H9 (cell line): ENCODE data around the gene SETBP1. TPM values are rescaled to one million over a fixed set of nuclear protein-coding genes. Genes with fewer than 3 reads are reported as not detected.

Experiments used
- DNase-seq: peaks from one replicate; pipeline ENCODE4 v3.0.0-alpha.2; 2017
- H2AFZ ChIP-seq: one replicate; pipeline ENCODE4 v1.6.1; 2013; ENCODE audit warnings: mild to moderate bottlenecking, low read length, control low read depth, moderate library complexity
- H2AK5ac ChIP-seq: 2 replicates; pipeline ENCODE4 v1.6.1; 2013; ENCODE audit warnings: low read length, control low read depth, mixed read lengths; ENCODE audit not compliant: insufficient read length
- H2BK120ac ChIP-seq: one replicate; pipeline ENCODE4 v1.6.1; 2013; ENCODE audit warnings: low read depth, mild to moderate bottlenecking, low read length, control low read depth, inconsistent platforms; ENCODE audit not compliant: poor library complexity, severe bottlenecking
- H2BK12ac ChIP-seq: 2 replicates; pipeline ENCODE4 v1.6.1; 2013; ENCODE audit warnings: low read length, control low read depth, mixed read lengths, low read depth; ENCODE audit not compliant: insufficient read length
- H2BK15ac ChIP-seq: 2 replicates; pipeline ENCODE4 v1.6.1; 2013; ENCODE audit warnings: low read depth, low read length, control low read depth
- H2BK20ac ChIP-seq: one replicate; pipeline ENCODE4 v1.6.1; 2013; ENCODE audit warnings: low read depth, mild to moderate bottlenecking, low read length, control low read depth, inconsistent platforms; ENCODE audit not compliant: poor library complexity, severe bottlenecking
- H2BK5ac ChIP-seq: 2 replicates; pipeline ENCODE4 v1.6.1; 2013; ENCODE audit warnings: low read length, control low read depth, mixed read lengths; ENCODE audit not compliant: insufficient read length
- H3K14ac ChIP-seq: 2 replicates; pipeline ENCODE4 v1.6.1; 2013; ENCODE audit warnings: low read length, control low read depth; ENCODE audit not compliant: insufficient read depth
- H3K18ac ChIP-seq: 2 replicates; pipeline ENCODE4 v1.6.1; 2013; ENCODE audit warnings: low read depth, mild to moderate bottlenecking, mixed read lengths, low read length, control low read depth; ENCODE audit not compliant: insufficient read length
- H3K23ac ChIP-seq: 2 replicates; pipeline ENCODE4 v1.6.1; 2013; ENCODE audit warnings: low read length, control low read depth, mixed read lengths, low read depth; ENCODE audit not compliant: insufficient read length
- H3K23me2 ChIP-seq: 2 replicates; pipeline ENCODE4 v1.6.1; 2013; ENCODE audit warnings: low read depth, mild to moderate bottlenecking, mixed read lengths, low read length, control low read depth; ENCODE audit not compliant: insufficient read length, poor library complexity, severe bottlenecking
- H3K27ac ChIP-seq: 2 replicates; pipeline ENCODE4 v1.5.1; 2013; ENCODE audit warnings: low read length, control low read depth, mixed read lengths, low read depth; ENCODE audit not compliant: insufficient read length
- H3K27me3 ChIP-seq: 2 replicates; pipeline ENCODE4 v1.6.1; 2013; ENCODE audit warnings: low read length, control low read depth, inconsistent platforms; ENCODE audit not compliant: insufficient read depth
- H3K4ac ChIP-seq: 2 replicates; pipeline ENCODE4 v1.6.1; 2013; ENCODE audit warnings: low read depth, mild to moderate bottlenecking, control low read depth, inconsistent platforms, low read length, moderate library complexity
- H3K4me1 ChIP-seq: 2 replicates; pipeline ENCODE4 v1.6.1; 2013; ENCODE audit warnings: low read length, control low read depth, inconsistent platforms; ENCODE audit not compliant: insufficient read depth
- H3K4me2 ChIP-seq: 2 replicates; pipeline ENCODE4 v1.6.1; 2013; ENCODE audit warnings: low read length, control low read depth, mixed read lengths; ENCODE audit not compliant: insufficient read length, insufficient read depth
- H3K56ac ChIP-seq: 2 replicates; pipeline ENCODE4 v1.6.1; 2013; ENCODE audit warnings: low read depth, mild to moderate bottlenecking, mixed read lengths, low read length, control low read depth; ENCODE audit not compliant: insufficient read length
- H3K79me1 ChIP-seq: 2 replicates; pipeline ENCODE4 v1.6.1; 2013; ENCODE audit warnings: low read depth, mild to moderate bottlenecking, moderate library complexity, low read length, control low read depth, inconsistent platforms; ENCODE audit not compliant: insufficient read depth, poor library complexity, severe bottlenecking
- H3K79me2 ChIP-seq: 2 replicates; pipeline ENCODE4 v1.6.1; 2013; ENCODE audit warnings: low read length, control low read depth, inconsistent platforms; ENCODE audit not compliant: insufficient read depth
- H3K9ac ChIP-seq: 2 replicates; pipeline ENCODE4 v1.6.1; 2013; ENCODE audit warnings: low read length, control low read depth, mixed read lengths; ENCODE audit not compliant: insufficient read length; ENCODE audit errors: extremely low read depth
- H3K9me3 ChIP-seq: one replicate; pipeline ENCODE4 v1.6.1; 2013; ENCODE audit warnings: low read depth, low read length, inconsistent platforms; ENCODE audit not compliant: control insufficient read depth
- H3T11ph ChIP-seq: one replicate; pipeline ENCODE4 v1.6.1; 2013; ENCODE audit warnings: mild to moderate bottlenecking, low read length, control low read depth, inconsistent platforms
- H4K20me1 ChIP-seq: one replicate; pipeline ENCODE4 v1.6.1; 2013; ENCODE audit not compliant: control insufficient read depth, insufficient read length, insufficient read depth
- H4K5ac ChIP-seq: 2 replicates; pipeline ENCODE4 v1.6.1; 2013; ENCODE audit warnings: low read depth, mild to moderate bottlenecking, mixed read lengths, low read length, control low read depth; ENCODE audit not compliant: insufficient read length
- H4K8ac ChIP-seq: replicated peaks from 2 replicates; pipeline ENCODE4 v1.6.1; 2013; ENCODE audit warnings: low read length, control low read depth, mixed read lengths, low read depth; ENCODE audit not compliant: insufficient read length
- H4K91ac ChIP-seq: 2 replicates; pipeline ENCODE4 v1.6.1; 2013; ENCODE audit warnings: low read depth, mild to moderate bottlenecking, moderate library complexity, mixed read lengths, low read length, control low read depth; ENCODE audit not compliant: insufficient read length
- H3K27ac Mint-ChIP-seq, 3 experiments: 2 replicates in 2 of 3; 3 replicates in 1 of 3; pipeline ENCODE4 v1.8.0; 2020 to 2021; ENCODE audit warnings: mixed read lengths in 3 of 3, mild to moderate bottlenecking in 1 of 3, moderate library complexity in 1 of 3
- H3K27me3 Mint-ChIP-seq: 2 replicates; pipeline ENCODE4 v1.8.0; 2021; ENCODE audit warnings: low read depth, mild to moderate bottlenecking, moderate library complexity, mixed read lengths
- H3K36me3 Mint-ChIP-seq, 3 experiments: 2 replicates in 2 of 3; 3 replicates in 1 of 3; pipeline ENCODE4 v1.8.0; 2020 to 2021; ENCODE audit warnings: low read depth in 3 of 3, mixed read lengths in 3 of 3; ENCODE audit not compliant: insufficient read depth in 1 of 3
- H3K4me1 Mint-ChIP-seq, 2 experiments: 2 replicates each; pipeline ENCODE4 v1.8.0; 2020; ENCODE audit warnings: mixed read lengths in 2 of 2
- H3K4me3 Mint-ChIP-seq, 2 experiments: 2 replicates in 1 of 2; 3 replicates in 1 of 2; pipeline ENCODE4 v1.8.0; 2020 to 2021; ENCODE audit warnings: mild to moderate bottlenecking in 2 of 2, mixed read lengths in 2 of 2, moderate library complexity in 1 of 2
- H3K9me3 Mint-ChIP-seq, 2 experiments: 2 replicates in 1 of 2; 3 replicates in 1 of 2; pipeline ENCODE4 v1.8.0; 2020; ENCODE audit warnings: mild to moderate bottlenecking in 2 of 2, mixed read lengths in 2 of 2, moderate library complexity in 1 of 2
- CTCF ChIP-seq: fragments of 200-600 bp; sonication (generic); conservative IDR thresholded peaks from 3 replicates; pipeline ENCODE4 v1.8.0; 2021; ENCODE audit warnings: antibody characterized with exemption, mild to moderate bottlenecking
- WGBS: extraction: QIAGEN DNeasy Blood & Tissue Kit; methylation state at CpG from one replicate; pipeline ENCODE4 v1.1.7; 2013; ENCODE audit warnings: missing lambda C conversion rate, low lambda C conversion rate, mixed read lengths; ENCODE audit not compliant: insufficient read length; ENCODE audit errors: extremely low coverage; 5-methylcytosine and 5-hydroxymethylcytosine counted together
- total RNA-seq: library from RNA; stranded (reverse); gene quantifications from 2 replicates; pipeline ENCODE4 v1.2.1, GENCODE V29; 2021

The SETBP1 gene
- total RNA-seq, 1 experiment from 2014 or later: 4.6 TPM

GRCh38 chr18:44943311-44943881 is 262.7 kb downstream of the SETBP1 start:
- DNase-seq: peak; percentile 62
- Mint-ChIP-seq H3K4me3 (no peak overlapping the region), H3K4me1 (peaks cover 35 to 42% of the 10 kb centered on the region in 2 experiments), H3K27ac (peak overlapping the region in 1 of 3 experiments; percentile 65; a peak in 1 of 7 replicates), H3K36me3 (no peaks in the 10 kb centered on the region), H3K27me3 (peaks cover 96% of the 10 kb centered on the region), H3K9me3 (no peaks in the 10 kb centered on the region; a peak in 1 of 5 replicates)
- no CpG with 5 or more reads among the region's 2 CpGs for WGBS
- no peak overlapping the region for H3K14ac ChIP-seq
- H2BK20ac ChIP-seq: no peak overlapping the region
- peaks cover 2% of the 10 kb centered on the region; the same call in 1 of the 2 replicates for H3K27me3 ChIP-seq
- peaks cover 9% of the 10 kb centered on the region; the same call in 1 of the 2 replicates for H3K4me1 ChIP-seq
- H4K5ac ChIP-seq: no peak overlapping the region
- H4K8ac ChIP-seq: no peak overlapping the region
- no peak overlapping the region for H3T11ph ChIP-seq
- H3K79me1 ChIP-seq: no peaks in the 10 kb centered on the region
- H3K9ac ChIP-seq: no peak overlapping the region
- no peak overlapping the region for H3K4ac ChIP-seq
- no peak overlapping the region for H3K56ac ChIP-seq
- no peak overlapping the region for H2AFZ ChIP-seq
- H3K9me3 ChIP-seq: no peaks in the 10 kb centered on the region
- no peaks in the 10 kb centered on the region for H3K23me2 ChIP-seq
- no peak overlapping the region for H3K23ac ChIP-seq
- H3K27ac ChIP-seq: no peak overlapping the region
- no peak overlapping the region for H2BK12ac ChIP-seq
- H2BK15ac ChIP-seq: no peak overlapping the region
- no peak overlapping the region for H4K91ac ChIP-seq
- H3K18ac ChIP-seq: no peak overlapping the region
- no peak overlapping the region for H2BK5ac ChIP-seq
- H2AK5ac ChIP-seq: no peak overlapping the region
- no peaks in the 10 kb centered on the region for H4K20me1 ChIP-seq
- TF ChIP-seq CTCF: no peak
- H2BK120ac ChIP-seq: no peak overlapping the region
- H3K79me2 ChIP-seq: no peaks in the 10 kb centered on the region
- H3K4me2 ChIP-seq: no peak overlapping the region
